AG04450 (cell line): ENCODE data around the gene CXCL12. TPM values are rescaled to one million over a fixed set of nuclear protein-coding genes. Genes with fewer than 3 reads are reported as not detected.

ENCODE experiments used
- CTCF ChIA-PET: fragments of 300-600, 350-600 bp; formaldehyde crosslinking; extraction: SDS; loops from one replicate; lab custom pipeline; 2022; ENCODE audit warnings: antibody characterized with exemption, inconsistent platforms; lab: Charles Lee
- POLR2A ChIA-PET: fragments of 350-600 bp; formaldehyde crosslinking; extraction: SDS; loops from one replicate; lab custom pipeline; 2021; ENCODE audit warnings: antibody characterized with exemption, inconsistent platforms; lab: Yijun Ruan, JAX
- DNase-seq: peaks from one replicate; pipeline ENCODE4 v3.0.0-alpha.2; 2011; ENCODE audit warnings: low read depth, low spot score
- H3K27ac ChIP-seq: one replicate; pipeline ENCODE4 v1.5.1; 2012; ENCODE audit warnings: low read depth, low read length, control low read depth
- H3K27me3 ChIP-seq: one replicate; pipeline ENCODE4 v1.6.0; 2012; ENCODE audit warnings: low read length; ENCODE audit not compliant: control insufficient read depth, insufficient read depth
- H3K4me3 ChIP-seq: 2 replicates; pipeline ENCODE4 v1.5.1; 2011; ENCODE audit warnings: mild to moderate bottlenecking, low read depth, low read length, control low read depth
- H3K9me3 ChIP-seq: 2 replicates; pipeline ENCODE4 v1.5.1; 2012; ENCODE audit warnings: low read length; ENCODE audit not compliant: control insufficient read depth, insufficient read depth
- CTCF ChIP-seq: IDR thresholded peaks from 2 replicates; pipeline ENCODE4 v1.5.1; 2011; ENCODE audit warnings: low read depth, low read length, control low read depth, inconsistent platforms
- polyA plus RNA-seq: library from polyadenylated mRNA; depleted of rRNA; stranded (reverse); fragments of >200 nt; gene quantifications from 2 replicates; pipeline ENCODE4 v1.2.3, GENCODE V29; 2011

The CXCL12 gene
- polyA plus RNA-seq, 1 experiment: 93.4 TPM

GRCh38 chr10:44335330-44336021 lies 49.4 kb downstream of the CXCL12 start:
- Histone ChIP-seq H3K4me3 (no peak overlapping the region), H3K27me3 (peaks cover 2% of the 10 kb centered on the region), H3K27ac (peak overlapping the region; percentile 66), H3K9me3 (no peaks in the 10 kb centered on the region)
- ChIA-PET CTCF (interaction anchor here (0.7 to 1.8 kb wide), 4 partner anchors 24 to 646 kb away, joined by 3 to 12 read pairs (median 6); no protein-coding TSS in a partner anchor), POLR2A (no interaction called here)
- no peak for TF ChIP-seq CTCF
- no peak for DNase-seq

- POLR2A ChIA-PET: interaction anchor here (1.1 kb wide), 1 partner anchor 23 kb away, joined by 3 read pairs; no protein-coding TSS in a partner anchor
- Histone ChIP-seq H3K27ac (peak overlapping the region; percentile 66), H3K9me3 (no peaks in the 10 kb centered on the region), H3K4me3 (no peak overlapping the region), H3K27me3 (no peaks in the 10 kb centered on the region)
- TF ChIP-seq CTCF: no peak
- CTCF ChIA-PET: interaction anchor here (1.4 to 1.8 kb wide), 3 partner anchors 24 to 645 kb away, joined by 5 to 12 read pairs (median 6); no protein-coding TSS in a partner anchor
- peak; percentile 67 for DNase-seq
These were observed 50.2 kb downstream of the CXCL12 start for GRCh38 chr10:44334621-44335184.

- POLR2A ChIA-PET: interaction anchor here (1.1 kb wide), 1 partner anchor 22 kb away, joined by 3 read pairs; no protein-coding TSS in a partner anchor
These were observed 50.8 kb downstream of the CXCL12 start for GRCh38 chr10:44334091-44334490.

GRCh38 chr10:44333511-44333910 lies 51.4 kb downstream of the CXCL12 start:
- DNase-seq: no peak
- Histone ChIP-seq H3K27me3 (no peaks in the 10 kb centered on the region), H3K9me3 (no peaks in the 10 kb centered on the region), H3K27ac (no peak overlapping the region), H3K4me3 (no peak overlapping the region)
- CTCF ChIA-PET: interaction anchor here (1.8 kb wide), 1 partner anchor 22 kb away, joined by 12 read pairs; no protein-coding TSS in a partner anchor
- TF ChIP-seq CTCF: no peak
- POLR2A ChIA-PET: no interaction called here

More at GRCh38 chr10:44334091-44334490, 50.8 kb downstream of the CXCL12 start:
- CTCF ChIA-PET: interaction anchor here (1.5 to 1.8 kb wide), 2 partner anchors 23 to 530 kb away, joined by 6 to 12 read pairs; no protein-coding TSS in a partner anchor
- no peaks in the 10 kb centered on the region for H3K9me3 ChIP-seq
- no peaks in the 10 kb centered on the region for H3K27me3 ChIP-seq
- H3K4me3 ChIP-seq: no peak overlapping the region
- no peak for TF ChIP-seq CTCF
- no peak for DNase-seq
- no peak overlapping the region for H3K27ac ChIP-seq

- Histone ChIP-seq H3K9me3 (no peaks in the 10 kb centered on the region), H3K27me3 (no peaks in the 10 kb centered on the region), H3K27ac (no peak overlapping the region), H3K4me3 (no peak overlapping the region)
- ChIA-PET CTCF (interaction anchor here (0.6 kb wide), 1 partner anchor 21 kb away, joined by 3 read pairs; no protein-coding TSS in a partner anchor), POLR2A (no interaction called here)
- no peak for TF ChIP-seq CTCF
- DNase-seq: no peak
These were observed 52.4 kb downstream of the CXCL12 start for GRCh38 chr10:44332465-44332864.
